ENCODE measurements around the gene SYT6. TPM values are rescaled to one million over a fixed set of nuclear protein-coding genes. Genes with fewer than 3 reads are reported as not detected.

Gene SYT6
- total and polyA plus RNA-seq, 3 donors from 2014 or later: 0.43 to 0.78 (median 0.71) TPM

GRCh38 chr1:114109981-114110380 lies 43.7 kb downstream of the SYT6 start:
- Histone ChIP-seq H3K9me3 (no peaks in the 10 kb centered on the region), H3K36me3 (ENCODE audit: low read depth, missing control alignments) (no peaks in the 10 kb centered on the region), H3K4me3 (no peak overlapping the region), H3K27ac (no peak overlapping the region), H3K27me3 (no peaks in the 10 kb centered on the region), H3K4me1 (no peaks in the 10 kb centered on the region)
- 93 to 96% methylated on average over 2 of the region's 2 CpGs for whole genome bisulfite sequencing, 2 donors
- DNase-seq: no peak
- TF ChIP-seq CTCF (IDR thresholded peaks at IDR 0.05) (no peak), POLR2A (IDR thresholded peaks at IDR 0.05) (no peak)
- intact Hi-C loops (cut with DNase I; ENCODE audit: low total_unique reads): no loop called here

- Histone ChIP-seq H3K36me3 (ENCODE audit: low read depth, missing control alignments) (no peaks in the 10 kb centered on the region), H3K4me1 (no peaks in the 10 kb centered on the region), H3K27ac (no peak overlapping the region), H3K9me3 (no peaks in the 10 kb centered on the region), H3K4me3 (no peak overlapping the region), H3K27me3 (no peaks in the 10 kb centered on the region)
- WGBS, 2 donors: 77 to 84% methylated on average over 4 of the region's 4 CpGs
- intact Hi-C loops (cut with DNase I; ENCODE audit: low total_unique reads): no loop called here
- DNase-seq: no peak
- no peak for TF ChIP-seq POLR2A (IDR thresholded peaks at IDR 0.05)
- no peak for TF ChIP-seq CTCF (IDR thresholded peaks at IDR 0.05)
Measured at GRCh38 chr1:114108751-114109255, 44.9 kb downstream of the SYT6 start.

- no peak overlapping the region for H3K4me3 ChIP-seq
- intact Hi-C loops (cut with DNase I; ENCODE audit: low total_unique reads): no loop called here
- no peak for TF ChIP-seq POLR2A (IDR thresholded peaks at IDR 0.05)
- no peak for TF ChIP-seq CTCF (IDR thresholded peaks at IDR 0.05)
- H3K9me3 ChIP-seq: no peaks in the 10 kb centered on the region
- DNase-seq: no peak
- no peak overlapping the region for H3K27ac ChIP-seq
- H3K4me1 ChIP-seq: no peaks in the 10 kb centered on the region
- H3K36me3 ChIP-seq (ENCODE audit: low read depth, missing control alignments): no peaks in the 10 kb centered on the region
- 75 to 86% methylated on average over 7 of the region's 7 CpGs for WGBS, 2 donors
- H3K27me3 ChIP-seq: no peaks in the 10 kb centered on the region
Measured at GRCh38 chr1:114107474-114108435, 45.9 kb downstream of the SYT6 start.

- no peak for TF ChIP-seq POLR2A (IDR thresholded peaks at IDR 0.05)
- TF ChIP-seq CTCF (IDR thresholded peaks at IDR 0.05): no peak
- Histone ChIP-seq H3K4me1 (no peaks in the 10 kb centered on the region), H3K9me3 (no peaks in the 10 kb centered on the region), H3K4me3 (no peak overlapping the region), H3K27me3 (no peaks in the 10 kb centered on the region), H3K36me3 (ENCODE audit: low read depth, missing control alignments) (no peaks in the 10 kb centered on the region), H3K27ac (no peak overlapping the region)
- WGBS, 2 donors: 78 to 80% methylated on average over 12 to 13 of the region's 14 CpGs
- no peak for DNase-seq
- intact Hi-C loops (cut with DNase I; ENCODE audit: low total_unique reads): no loop called here
Measured at GRCh38 chr1:114105421-114105979, 48.2 kb downstream of the SYT6 start.

All from testis (tissue), 3 donors.